WERI-Rb-1 (cell line): ENCODE data around the gene KRT4.

Experiments
- DNase-seq: peaks from one replicate; pipeline ENCODE4 v3.0.0-alpha.2; 2020
- H3K27ac ChIP-seq: fragments of 250-450 bp; sonication (Bioruptor Pico); 2 replicates; pipeline ENCODE4 v1.5.1; 2020; ENCODE audit warnings: mild to moderate bottlenecking, moderate library complexity
- H3K27me3 ChIP-seq: fragments of 250-450 bp; sonication (Bioruptor Pico); 2 replicates; pipeline ENCODE4 v1.5.1; 2021; ENCODE audit warnings: mild to moderate bottlenecking, low read depth, moderate library complexity; ENCODE audit not compliant: insufficient read depth, severe bottlenecking
- H3K36me3 ChIP-seq: fragments of 250-450 bp; sonication (Bioruptor Pico); 2 replicates; pipeline ENCODE4 v1.5.1; 2020; ENCODE audit warnings: mild to moderate bottlenecking, moderate library complexity
- H3K4me3 ChIP-seq: 2 replicates; pipeline ENCODE4 v1.5.1; 2011; ENCODE audit warnings: low read depth, mild to moderate bottlenecking, control low read depth, low read length
- H3K9me3 ChIP-seq: fragments of 250-450 bp; sonication (Bioruptor Pico); 2 replicates; pipeline ENCODE4 v1.5.1; 2021; ENCODE audit warnings: mild to moderate bottlenecking, moderate library complexity; ENCODE audit not compliant: severe bottlenecking
- CTCF ChIP-seq: IDR thresholded peaks from 2 replicates; pipeline ENCODE4 v1.5.1; 2011; ENCODE audit warnings: low read depth, mild to moderate bottlenecking, control low read depth, inconsistent platforms, low read length

Gene KRT4

GRCh38 chr12:52821826-52822660 is 8.1 kb upstream of the KRT4 start:
- no peak for TF ChIP-seq CTCF
- Histone ChIP-seq H3K4me3 (no peak overlapping the region), H3K27me3 (peaks cover 96% of the 10 kb centered on the region), H3K9me3 (no peaks in the 10 kb centered on the region), H3K27ac (no peak overlapping the region), H3K36me3 (no peaks in the 10 kb centered on the region)
- no peak for DNase-seq

GRCh38 chr12:52821071-52821730 is 7.3 kb upstream of the KRT4 start:
- no peaks in the 10 kb centered on the region for H3K9me3 ChIP-seq
- no peak overlapping the region for H3K4me3 ChIP-seq
- peaks cover 93% of the 10 kb centered on the region for H3K27me3 ChIP-seq
- no peak for DNase-seq
- H3K36me3 ChIP-seq, result no peaks in the 10 kb centered on the region
- TF ChIP-seq CTCF, result no peak
- H3K27ac ChIP-seq, result no peak overlapping the region

- Histone ChIP-seq H3K36me3 (no peaks in the 10 kb centered on the region), H3K4me3 (no peak overlapping the region), H3K27me3 (peaks cover 93% of the 10 kb centered on the region), H3K27ac (no peak overlapping the region), H3K9me3 (no peaks in the 10 kb centered on the region)
- no peak for TF ChIP-seq CTCF
- no peak for DNase-seq
These were observed 6.6 kb upstream of the KRT4 start for GRCh38 chr12:52820521-52820920.

- no peak for TF ChIP-seq CTCF
- H3K27me3 ChIP-seq, result peaks cover 91% of the 10 kb centered on the region
- DNase-seq, result no peak
These were observed 6.0 kb upstream of the KRT4 start for GRCh38 chr12:52819731-52820510.

GRCh38 chr12:52818887-52819420 is 5.0 kb upstream of the KRT4 start:
- peaks cover 89% of the 10 kb centered on the region for H3K27me3 ChIP-seq
- no peak overlapping the region for H3K27ac ChIP-seq
- no peak for TF ChIP-seq CTCF
- H3K9me3 ChIP-seq, result no peaks in the 10 kb centered on the region
- H3K36me3 ChIP-seq, result no peaks in the 10 kb centered on the region
- H3K4me3 ChIP-seq, result no peak overlapping the region
- no peak for DNase-seq

More at GRCh38 chr12:52819731-52820510, 6.0 kb upstream of the KRT4 start:
- Histone ChIP-seq H3K9me3 (no peaks in the 10 kb centered on the region), H3K27ac (no peak overlapping the region), H3K36me3 (no peaks in the 10 kb centered on the region), H3K4me3 (no peak overlapping the region)
